ENCODE data around the gene MT1H.
"Not testable (repeated sequence)": the region's sequence is repeated elsewhere in the genome, so short reads cannot be mapped to it uniquely, and the experiment has no call there.

Gene MT1H

GRCh38 chr16:56669005-56669839 is at the start of gene MT1H:
MT1H (plus strand) TSS chr16:56669814; CDS start chr16:56669885, 71 bp downstream.
- Histone ChIP-seq H3K4me1 (ENCODE audit: insufficient read depth, low read length, severe bottlenecking) (no peaks in the 10 kb centered on the region), H2AFZ (ENCODE audit: low read length) (no peak within 1 kb of the TSS), H3K79me2 (ENCODE audit: insufficient read depth, low read length) (no peaks in the 10 kb centered on the region), H3K9me2 (ENCODE audit: low read depth, low read length) (no peaks in the 10 kb centered on the region), H3K27ac (ENCODE audit: low read depth, low read length, poor library complexity, severe bottlenecking) (no peak within 1 kb of the TSS), H3K36me3 (ENCODE audit: insufficient read depth, low read length) (no peaks in the 10 kb centered on the region), H4K20me1 (ENCODE audit: insufficient read depth, low read length) (no peaks in the 10 kb centered on the region), H3F3A (ENCODE audit: insufficient read depth, low read length) (no peaks in the 10 kb centered on the region), H3K9me3 (ENCODE audit: low read length) (no peaks in the 10 kb centered on the region), H3K9ac (ENCODE audit: low read length) (no peak within 1 kb of the TSS), H3K4me3 (ENCODE audit: low read depth, low read length, poor library complexity, severe bottlenecking) (no peak within 1 kb of the TSS), H3K27me3 (ENCODE audit: insufficient read depth, low read length) (peaks cover 6% of the 10 kb centered on the region; the same call in 1 of the 2 replicates), H3K4me2 (ENCODE audit: low read length) (no peak within 1 kb of the TSS)
- TF ChIP-seq EZH2 (IDR thresholded peaks at IDR 0.05; ENCODE audit: borderline replicate concordance, low read length) (no peak), CTCF (IDR thresholded peaks at IDR 0.05; ENCODE audit: low read length) (no peak)

- no peaks in the 10 kb centered on the region for H3K9me3 ChIP-seq (ENCODE audit: low read length)
- no peaks in the 10 kb centered on the region for H3F3A ChIP-seq (ENCODE audit: insufficient read depth, low read length)
- TF ChIP-seq EZH2 (IDR thresholded peaks at IDR 0.05; ENCODE audit: borderline replicate concordance, low read length): no peak
- H3K27me3 ChIP-seq (ENCODE audit: insufficient read depth, low read length): no peaks in the 10 kb centered on the region
- no peaks in the 10 kb centered on the region for H3K36me3 ChIP-seq (ENCODE audit: insufficient read depth, low read length)
- H4K20me1 ChIP-seq (ENCODE audit: insufficient read depth, low read length): no peaks in the 10 kb centered on the region
- H3K4me3 ChIP-seq (ENCODE audit: low read depth, low read length, poor library complexity, severe bottlenecking): no peak overlapping the region
- H3K79me2 ChIP-seq (ENCODE audit: insufficient read depth, low read length): no peaks in the 10 kb centered on the region
- H3K4me2 ChIP-seq (ENCODE audit: low read length): no peak overlapping the region
- H2AFZ ChIP-seq (ENCODE audit: low read length): no peak overlapping the region
- no peak overlapping the region for H3K9ac ChIP-seq (ENCODE audit: low read length)
- no peak overlapping the region for H3K27ac ChIP-seq (ENCODE audit: low read depth, low read length, poor library complexity, severe bottlenecking)
- H3K4me1 ChIP-seq (ENCODE audit: insufficient read depth, low read length, severe bottlenecking): no peaks in the 10 kb centered on the region
- no peaks in the 10 kb centered on the region for H3K9me2 ChIP-seq (ENCODE audit: low read depth, low read length)
Observed at GRCh38 chr16:56620339-56620897, 49.2 kb upstream of the MT1H start.

GRCh38 chr16:56621665-56622445 is 47.8 kb upstream of the MT1H start:
- not testable (repeated sequence) for H3F3A ChIP-seq (ENCODE audit: insufficient read depth, low read length); H3K27me3 ChIP-seq (ENCODE audit: insufficient read depth, low read length); H3K79me2 ChIP-seq (ENCODE audit: insufficient read depth, low read length); H3K4me2 ChIP-seq (ENCODE audit: low read length); H3K9me2 ChIP-seq (ENCODE audit: low read depth, low read length); H3K4me3 ChIP-seq (ENCODE audit: low read depth, low read length, poor library complexity, severe bottlenecking); H3K9me3 ChIP-seq (ENCODE audit: low read length); H3K9ac ChIP-seq (ENCODE audit: low read length); H3K4me1 ChIP-seq (ENCODE audit: insufficient read depth, low read length, severe bottlenecking); H4K20me1 ChIP-seq (ENCODE audit: insufficient read depth, low read length); H3K27ac ChIP-seq (ENCODE audit: low read depth, low read length, poor library complexity, severe bottlenecking); H2AFZ ChIP-seq (ENCODE audit: low read length); H3K36me3 ChIP-seq (ENCODE audit: insufficient read depth, low read length)

- H3K79me2 ChIP-seq (ENCODE audit: insufficient read depth, low read length); H2AFZ ChIP-seq (ENCODE audit: low read length); H3K4me2 ChIP-seq (ENCODE audit: low read length); H3K27ac ChIP-seq (ENCODE audit: low read depth, low read length, poor library complexity, severe bottlenecking); H3F3A ChIP-seq (ENCODE audit: insufficient read depth, low read length); H3K4me3 ChIP-seq (ENCODE audit: low read depth, low read length, poor library complexity, severe bottlenecking); H3K9ac ChIP-seq (ENCODE audit: low read length); H3K9me2 ChIP-seq (ENCODE audit: low read depth, low read length); H4K20me1 ChIP-seq (ENCODE audit: insufficient read depth, low read length); H3K4me1 ChIP-seq (ENCODE audit: insufficient read depth, low read length, severe bottlenecking); H3K36me3 ChIP-seq (ENCODE audit: insufficient read depth, low read length); H3K27me3 ChIP-seq (ENCODE audit: insufficient read depth, low read length); H3K9me3 ChIP-seq (ENCODE audit: low read length): not testable (repeated sequence)
Observed at GRCh38 chr16:56623184-56623583, 46.4 kb upstream of the MT1H start.
